K562 (cell line): ENCODE results near the gene DDX50. TPM values are rescaled to one million over a fixed set of nuclear protein-coding genes. Genes with fewer than 3 reads are reported as not detected.

Source experiments
- ATF1 ChIP-seq, 2 experiments: fragments of 450-650 bp in 1 of 2; IDR thresholded peaks; 2 replicates each; pipeline ENCODE4 v1.6.1; 2016; ENCODE audit warnings: missing compliant biosample characterization in 1 of 2, missing genetic modification characterization in 1 of 2
- CBFA2T2 ChIP-seq: fragments of 450-650 bp; conservative IDR thresholded peaks from 2 replicates; pipeline ENCODE4 v1.6.1; 2017; ENCODE audit warnings: mild to moderate bottlenecking
- CSDE1 ChIP-seq, 2 experiments: fragments of 450-650 bp; IDR thresholded peaks; 2 replicates each; pipeline ENCODE4 v1.6.1; 2016; ENCODE audit warnings: mild to moderate bottlenecking in 1 of 2
- E2F5 ChIP-seq: sonication (generic); formaldehyde crosslinking; IDR thresholded peaks from 2 replicates; pipeline ENCODE4 v1.8.0; 2022; ENCODE audit warnings: mild to moderate bottlenecking, missing genetic modification reagents
- FOXJ2 ChIP-seq: fragments of 200-800 bp; sonication (Bioruptor generic); IDR thresholded peaks from 2 replicates; pipeline ENCODE4 v1.6.1; 2016; ENCODE audit warnings: missing genetic modification characterization, missing compliant biosample characterization
- GATAD2A ChIP-seq: fragments of 450-650 bp; IDR thresholded peaks from 2 replicates; pipeline ENCODE4 v1.6.1; 2017
- MTA1 ChIP-seq: fragments of 450-650 bp; IDR thresholded peaks from 2 replicates; pipeline ENCODE4 v1.6.1; 2017; ENCODE audit warnings: borderline replicate concordance
- NEUROD1 ChIP-seq: fragments of 150-350 bp; IDR thresholded peaks from 2 replicates; pipeline ENCODE4 v1.6.1; 2014; ENCODE audit warnings: borderline replicate concordance, low read length, low read depth; ENCODE audit not compliant: partially characterized antibody
- NFATC3 ChIP-seq: fragments of 450-650 bp; IDR thresholded peaks from 2 replicates; pipeline ENCODE4 v1.6.1; 2017; ENCODE audit warnings: mild to moderate bottlenecking
- RUNX1 ChIP-seq: sonication (generic); IDR thresholded peaks from 2 replicates; pipeline ENCODE4 v1.6.1; 2016; ENCODE audit warnings: antibody characterized with exemption, low read depth
- SMAD4 ChIP-seq: fragments of 250-450 bp; sonication (Bioruptor Pico); conservative IDR thresholded peaks from 2 replicates; pipeline ENCODE4 v1.8.0; 2021; ENCODE audit warnings: inconsistent platforms, mild to moderate bottlenecking, moderate library complexity
- SRSF9 ChIP-seq: fragments of 200-400 bp; formaldehyde crosslinking; IDR thresholded peaks from 2 replicates; pipeline ENCODE4 v1.6.1; 2017; ENCODE audit warnings: low read depth, low read length, borderline replicate concordance
- TAF7 ChIP-seq: fragments of 450-650 bp; IDR thresholded peaks from 2 replicates; pipeline ENCODE4 v1.6.1; 2016; ENCODE audit warnings: missing genetic modification characterization, missing compliant biosample characterization
- XRCC3 ChIP-seq: fragments of 450-650 bp; IDR thresholded peaks from 2 replicates; pipeline ENCODE4 v1.6.1; 2017; ENCODE audit warnings: mild to moderate bottlenecking, moderate library complexity
- ZEB2 ChIP-seq: fragments of 450-650 bp; IDR thresholded peaks from 2 replicates; pipeline ENCODE4 v1.6.1; 2016
- ZNF311 ChIP-seq: fragments of 250-450 bp; sonication (Bioruptor Pico); IDR thresholded peaks from 2 replicates; pipeline ENCODE4 v1.4.0; 2020; ENCODE audit warnings: mild to moderate bottlenecking, moderate library complexity
- ZNF324 ChIP-seq: fragments of 250-450 bp; sonication (Bioruptor Pico); IDR thresholded peaks from 2 replicates; pipeline ENCODE4 v1.4.0; 2020; ENCODE audit warnings: mild to moderate bottlenecking
- ZNF584 ChIP-seq: fragments of 200-800 bp; sonication (Bioruptor generic); IDR thresholded peaks from 2 replicates; pipeline ENCODE4 v1.6.1; 2016; ENCODE audit warnings: low read depth, mild to moderate bottlenecking, missing genetic modification characterization, missing compliant biosample characterization
- polyA plus RNA-seq, 8 experiments: library from polyadenylated mRNA; depleted of rRNA in 4 of 8; stranded (reverse) in 5 of 8; unstranded in 3 of 8; fragments of >200 nt; fragmentation: Nextera tagmentation in 2 of 8; fragmentation: Illumina TruSeq in 1 of 8; extraction: Ambion mirVana in 2 of 8; extraction: Trizol in 1 of 8; gene quantifications; 2 replicates each; pipeline versions ENCODE4 v1.2.1 to v1.2.3, GENCODE V29; 2011 to 2014; ENCODE audit warnings: inconsistent platforms in 1 of 8, missing spikeins in 1 of 8
- total RNA-seq, 7 experiments: library from RNA; depleted of rRNA in 6 of 7; stranded (reverse); fragments of >200 nt in 6 of 7; fragmentation: Illumina TruSeq in 2 of 7; extraction: Trizol in 2 of 7; gene quantifications; 2 replicates each; pipeline versions ENCODE4 v1.2.1 to v1.2.3, GENCODE V29; 2011 to 2021; ENCODE audit warnings: low replicate concordance in 1 of 7
- TF ChIP-seq, protein P1 (sequence below): IDR thresholded peaks from 3 replicates; pipeline ENCODE4 v1.6.1; 2011; ENCODE audit warnings: borderline replicate concordance, mild to moderate bottlenecking, moderate library complexity; ENCODE audit not compliant: insufficient read length; ENCODE audit errors: extremely low read depth
- TF ChIP-seq, protein P2 (sequence below): fragments of 250-450 bp; sonication (Bioruptor Pico); IDR thresholded peaks from 2 replicates; pipeline ENCODE4 v1.4.0; 2020

The DDX50 gene
- total and polyA plus RNA-seq, 9 of the 15 experiments (the other 6 are each of a cell fraction or from before 2014, with no cell fraction given): 36.7 to 86.8 (median 57.4) TPM

- TF ChIP-seq, protein P1, sequence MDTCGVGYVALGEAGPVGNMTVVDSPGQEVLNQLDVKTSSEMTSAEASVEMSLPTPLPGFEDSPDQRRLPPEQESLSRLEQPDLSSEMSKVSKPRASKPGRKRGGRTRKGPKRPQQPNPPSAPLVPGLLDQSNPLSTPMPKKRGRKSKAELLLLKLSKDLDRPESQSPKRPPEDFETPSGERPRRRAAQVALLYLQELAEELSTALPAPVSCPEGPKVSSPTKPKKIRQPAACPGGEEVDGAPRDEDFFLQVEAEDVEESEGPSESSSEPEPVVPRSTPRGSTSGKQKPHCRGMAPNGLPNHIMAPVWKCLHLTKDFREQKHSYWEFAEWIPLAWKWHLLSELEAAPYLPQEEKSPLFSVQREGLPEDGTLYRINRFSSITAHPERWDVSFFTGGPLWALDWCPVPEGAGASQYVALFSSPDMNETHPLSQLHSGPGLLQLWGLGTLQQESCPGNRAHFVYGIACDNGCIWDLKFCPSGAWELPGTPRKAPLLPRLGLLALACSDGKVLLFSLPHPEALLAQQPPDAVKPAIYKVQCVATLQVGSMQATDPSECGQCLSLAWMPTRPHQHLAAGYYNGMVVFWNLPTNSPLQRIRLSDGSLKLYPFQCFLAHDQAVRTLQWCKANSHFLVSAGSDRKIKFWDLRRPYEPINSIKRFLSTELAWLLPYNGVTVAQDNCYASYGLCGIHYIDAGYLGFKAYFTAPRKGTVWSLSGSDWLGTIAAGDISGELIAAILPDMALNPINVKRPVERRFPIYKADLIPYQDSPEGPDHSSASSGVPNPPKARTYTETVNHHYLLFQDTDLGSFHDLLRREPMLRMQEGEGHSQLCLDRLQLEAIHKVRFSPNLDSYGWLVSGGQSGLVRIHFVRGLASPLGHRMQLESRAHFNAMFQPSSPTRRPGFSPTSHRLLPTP: no peak
- TF ChIP-seq FOXJ2 (tag): no peak; the same call in 1 of the 2 replicates
- TF ChIP-seq GATAD2A: no peak
- no peak for TF ChIP-seq E2F5
- no peak for TF ChIP-seq SRSF9
- no peak for TF ChIP-seq NFATC3
- no peak for TF ChIP-seq ZNF311 (CRISPR knock-in tag)
- TF ChIP-seq ZNF584 (CRISPR knock-in tag): no peak
- TF ChIP-seq SMAD4 (CRISPR knock-in tag): no peak
- no peak for TF ChIP-seq CSDE1 (IDR thresholded peaks at IDR 0.05)
- TF ChIP-seq NEUROD1: no peak
- no peak; the same call in 1 of the 2 replicates for TF ChIP-seq MTA1
- 0 out of 2 replicates have a peak, but pooled peaks have one; percentile 33 for TF ChIP-seq XRCC3
- no peak for TF ChIP-seq RUNX1
- no peak for TF ChIP-seq TAF7
- no peak for TF ChIP-seq ATF1 (CRISPR knock-in tag; IDR thresholded peaks at IDR 0.05)
- TF ChIP-seq ATF1 (tag; IDR thresholded peaks at IDR 0.05): no peak
- TF ChIP-seq ZEB2: no peak
- TF ChIP-seq, protein P2, sequence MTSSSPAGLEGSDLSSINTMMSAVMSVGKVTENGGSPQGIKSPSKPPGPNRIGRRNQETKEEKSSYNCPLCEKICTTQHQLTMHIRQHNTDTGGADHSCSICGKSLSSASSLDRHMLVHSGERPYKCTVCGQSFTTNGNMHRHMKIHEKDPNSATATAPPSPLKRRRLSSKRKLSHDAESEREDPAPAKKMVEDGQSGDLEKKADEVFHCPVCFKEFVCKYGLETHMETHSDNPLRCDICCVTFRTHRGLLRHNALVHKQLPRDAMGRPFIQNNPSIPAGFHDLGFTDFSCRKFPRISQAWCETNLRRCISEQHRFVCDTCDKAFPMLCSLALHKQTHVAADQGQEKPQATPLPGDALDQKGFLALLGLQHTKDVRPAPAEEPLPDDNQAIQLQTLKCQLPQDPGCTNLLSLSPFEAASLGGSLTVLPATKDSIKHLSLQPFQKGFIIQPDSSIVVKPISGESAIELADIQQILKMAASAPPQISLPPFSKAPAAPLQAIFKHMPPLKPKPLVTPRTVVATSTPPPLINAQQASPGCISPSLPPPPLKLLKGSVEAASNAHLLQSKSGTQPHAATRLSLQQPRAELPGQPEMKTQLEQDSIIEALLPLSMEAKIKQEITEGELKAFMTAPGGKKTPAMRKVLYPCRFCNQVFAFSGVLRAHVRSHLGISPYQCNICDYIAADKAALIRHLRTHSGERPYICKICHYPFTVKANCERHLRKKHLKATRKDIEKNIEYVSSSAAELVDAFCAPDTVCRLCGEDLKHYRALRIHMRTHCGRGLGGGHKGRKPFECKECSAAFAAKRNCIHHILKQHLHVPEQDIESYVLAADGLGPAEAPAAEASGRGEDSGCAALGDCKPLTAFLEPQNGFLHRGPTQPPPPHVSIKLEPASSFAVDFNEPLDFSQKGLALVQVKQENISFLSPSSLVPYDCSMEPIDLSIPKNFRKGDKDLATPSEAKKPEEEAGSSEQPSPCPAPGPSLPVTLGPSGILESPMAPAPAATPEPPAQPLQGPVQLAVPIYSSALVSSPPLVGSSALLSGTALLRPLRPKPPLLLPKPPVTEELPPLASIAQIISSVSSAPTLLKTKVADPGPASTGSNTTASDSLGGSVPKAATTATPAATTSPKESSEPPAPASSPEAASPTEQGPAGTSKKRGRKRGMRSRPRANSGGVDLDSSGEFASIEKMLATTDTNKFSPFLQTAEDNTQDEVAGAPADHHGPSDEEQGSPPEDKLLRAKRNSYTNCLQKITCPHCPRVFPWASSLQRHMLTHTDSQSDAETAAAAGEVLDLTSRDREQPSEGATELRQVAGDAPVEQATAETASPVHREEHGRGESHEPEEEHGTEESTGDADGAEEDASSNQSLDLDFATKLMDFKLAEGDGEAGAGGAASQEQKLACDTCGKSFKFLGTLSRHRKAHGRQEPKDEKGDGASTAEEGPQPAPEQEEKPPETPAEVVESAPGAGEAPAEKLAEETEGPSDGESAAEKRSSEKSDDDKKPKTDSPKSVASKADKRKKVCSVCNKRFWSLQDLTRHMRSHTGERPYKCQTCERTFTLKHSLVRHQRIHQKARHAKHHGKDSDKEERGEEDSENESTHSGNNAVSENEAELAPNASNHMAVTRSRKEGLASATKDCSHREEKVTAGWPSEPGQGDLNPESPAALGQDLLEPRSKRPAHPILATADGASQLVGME (CRISPR knock-in tag): no peak
- no peak for TF ChIP-seq ZNF324 (CRISPR knock-in tag)
- TF ChIP-seq CBFA2T2: no peak
These were observed 58.8 kb downstream of the DDX50 start (continued) for GRCh38 chr10:68959695-68960527.
